GM19035 (cell line): Measurements from ENCODE around the gene ANO6.
"Not testable (repeated sequence)": the region's sequence is repeated elsewhere in the genome, so short reads cannot be mapped to it uniquely, and the experiment has no call there.

Experiments
- ATAC-seq: cut with Tn5 transposase; IDR thresholded peaks from one replicate; pipeline ENCODE4 v1.9.1; 2021; ENCODE audit not compliant: unreplicated experiment

Gene ANO6

DNA sequence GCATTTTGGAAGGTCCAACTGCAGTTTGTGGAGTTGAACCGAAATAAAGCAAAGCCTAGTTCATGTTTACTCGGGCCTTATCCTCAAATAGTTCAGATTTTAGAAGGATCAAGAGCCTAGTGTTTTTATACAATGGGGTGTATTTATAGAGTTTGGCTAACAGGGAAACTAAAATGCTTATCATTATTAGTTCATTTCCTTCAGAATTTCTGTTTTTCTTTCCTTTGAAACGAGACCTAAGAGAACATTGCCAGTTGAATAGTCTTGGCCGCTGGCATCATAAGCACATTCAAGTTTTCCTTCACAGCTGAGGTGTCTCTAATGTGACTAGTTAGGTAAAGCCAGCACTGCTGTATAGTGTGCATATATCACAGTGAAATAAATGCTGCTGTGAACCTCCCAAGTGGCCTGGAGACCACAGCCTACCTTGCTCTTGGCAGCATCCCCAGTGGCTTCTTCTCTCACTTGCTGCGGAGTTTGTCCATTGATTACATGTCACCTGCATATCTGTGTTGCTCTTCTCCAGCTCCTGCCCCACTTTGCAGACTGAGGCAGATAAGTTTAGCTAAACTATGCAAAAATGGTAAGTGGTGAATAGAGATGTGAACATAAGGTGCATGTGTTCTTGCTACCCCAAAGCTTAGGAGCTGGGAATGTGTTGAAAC, 88.8 kb downstream of the ANO6 start:
- ATAC-seq = no peak

DNA sequence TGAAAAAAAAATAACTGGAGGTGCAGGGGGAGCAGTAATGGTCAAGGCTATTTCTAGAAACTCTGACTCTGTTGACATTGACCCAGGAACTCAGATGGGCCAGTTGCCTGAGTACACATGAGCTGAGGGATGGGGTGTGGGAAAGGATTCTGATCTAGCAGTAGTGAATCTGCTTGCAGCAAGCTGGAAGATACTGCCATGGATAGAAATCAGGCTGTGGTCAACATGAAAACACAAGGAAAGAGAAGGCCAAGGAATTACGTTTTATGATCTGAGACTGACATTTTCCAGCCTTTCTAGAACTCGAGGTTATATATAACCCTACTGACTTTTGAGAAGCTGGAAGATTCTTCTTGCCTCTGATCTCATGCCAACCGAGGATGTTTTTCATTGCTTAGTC, 90.0 kb downstream of the ANO6 start:
- no peak for ATAC-seq

DNA sequence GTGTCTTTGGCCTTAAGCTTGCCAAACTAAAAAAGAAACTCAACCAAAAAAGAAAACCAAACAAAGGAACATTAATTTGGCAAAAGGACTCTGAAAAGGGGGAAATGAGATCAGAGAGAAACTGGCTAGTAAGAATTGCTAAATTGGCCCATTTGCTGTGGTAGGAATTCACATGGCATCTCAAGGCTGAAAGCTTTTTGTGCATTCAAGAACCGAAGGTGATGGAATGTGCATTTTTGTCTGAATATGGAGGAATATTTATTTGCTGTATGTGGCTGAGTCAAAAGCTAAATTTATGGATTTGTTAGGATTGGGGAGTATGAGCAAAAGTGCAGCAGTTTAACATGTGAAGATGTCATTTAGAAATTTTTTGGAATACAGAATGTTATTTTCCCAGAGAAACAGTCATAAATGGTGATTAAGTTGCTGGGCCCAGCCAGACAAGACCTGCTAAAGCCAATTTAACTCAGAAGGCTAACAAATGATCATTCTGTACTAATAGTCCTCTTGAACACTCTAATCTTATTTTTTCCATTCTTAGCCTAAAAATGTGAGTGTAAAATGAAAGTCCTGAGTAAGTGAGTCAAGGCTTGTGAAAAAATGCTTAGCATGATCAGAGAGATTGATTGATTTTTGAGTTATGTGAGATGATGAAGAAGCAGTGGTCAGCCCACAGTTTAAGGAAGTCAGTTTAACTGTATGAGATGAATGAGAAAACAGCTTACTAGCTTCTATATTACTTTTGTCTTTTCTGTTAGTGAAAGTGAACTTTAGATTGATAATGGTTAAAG, 94.1 kb downstream of the ANO6 start:
- ATAC-seq = no peak

DNA sequence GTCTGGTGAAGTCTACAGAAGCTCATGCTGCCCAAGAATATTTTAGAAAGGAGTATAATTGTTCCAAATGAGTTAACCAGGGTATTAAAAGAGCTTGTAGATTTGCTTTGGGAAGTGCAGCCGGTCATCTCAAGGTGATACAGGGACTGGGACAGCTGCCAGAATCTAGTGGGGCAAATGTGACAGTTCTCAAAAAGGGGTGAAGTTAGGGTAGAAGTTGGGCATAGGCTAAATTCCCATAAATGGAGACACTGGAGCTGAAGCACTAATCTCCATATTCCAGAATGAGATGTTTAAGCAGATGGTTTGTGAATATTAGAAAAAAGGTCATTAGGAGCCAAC, 94.7 kb downstream of the ANO6 start:
- no peak for ATAC-seq

DNA sequence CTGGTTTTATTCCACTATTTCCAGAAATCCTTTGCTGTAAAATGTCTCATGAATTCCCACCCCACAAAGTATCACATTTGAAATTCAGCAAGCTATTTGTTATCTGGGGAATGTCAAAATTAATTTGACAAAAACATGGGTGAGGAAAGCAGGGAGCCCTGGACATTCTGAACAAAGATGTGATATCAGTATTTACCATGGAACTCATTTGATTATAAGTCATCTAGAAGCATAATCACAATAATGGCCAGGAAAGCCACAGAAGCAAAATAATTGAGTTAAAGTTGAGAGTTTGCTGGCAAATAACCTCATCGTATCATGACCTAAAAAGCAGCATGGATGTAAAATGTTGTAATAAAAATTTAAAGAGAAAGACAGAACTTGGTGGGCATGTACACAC, 96.1 kb downstream of the ANO6 start:
- ATAC-seq = no peak

DNA sequence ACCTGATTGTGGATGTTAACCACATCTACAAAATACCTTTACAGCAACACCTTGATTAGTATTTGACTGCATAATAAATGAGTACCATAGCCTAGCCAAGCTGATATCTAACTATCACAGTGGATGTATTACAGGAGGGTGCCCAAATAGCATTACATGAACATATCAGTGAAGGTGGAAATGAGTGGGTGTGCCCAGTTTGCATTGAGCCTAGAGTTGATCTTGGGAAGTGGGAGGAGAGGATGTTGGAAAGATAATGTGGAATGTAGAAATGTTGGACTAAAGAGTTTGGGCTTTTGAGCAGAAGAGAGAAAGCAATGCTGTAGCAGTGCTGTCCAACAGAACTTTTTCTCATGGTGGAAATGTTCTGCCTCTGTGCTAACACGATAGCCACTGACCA, 98.9 kb downstream of the ANO6 start:
- no peak for ATAC-seq

DNA sequence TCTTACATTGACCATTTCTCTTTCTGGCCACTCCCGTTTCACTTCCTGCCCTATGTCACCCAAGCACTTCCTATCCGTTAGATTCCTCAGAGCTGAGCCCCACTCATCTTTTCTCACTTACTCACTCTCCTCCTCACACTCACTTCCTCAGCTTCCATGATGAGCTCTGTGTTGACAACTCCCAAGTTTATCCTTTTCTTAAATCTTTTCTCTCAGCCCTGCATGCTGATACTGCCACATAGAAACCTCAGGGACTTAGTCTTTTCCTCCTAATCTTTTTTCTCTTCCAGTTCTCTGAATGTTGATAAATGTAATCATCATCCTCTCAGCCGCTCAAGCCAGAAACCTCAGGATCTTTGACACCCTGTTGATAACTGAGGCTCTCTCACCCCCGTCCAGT, 99.6 kb downstream of the ANO6 start:
- ATAC-seq = no peak

DNA sequence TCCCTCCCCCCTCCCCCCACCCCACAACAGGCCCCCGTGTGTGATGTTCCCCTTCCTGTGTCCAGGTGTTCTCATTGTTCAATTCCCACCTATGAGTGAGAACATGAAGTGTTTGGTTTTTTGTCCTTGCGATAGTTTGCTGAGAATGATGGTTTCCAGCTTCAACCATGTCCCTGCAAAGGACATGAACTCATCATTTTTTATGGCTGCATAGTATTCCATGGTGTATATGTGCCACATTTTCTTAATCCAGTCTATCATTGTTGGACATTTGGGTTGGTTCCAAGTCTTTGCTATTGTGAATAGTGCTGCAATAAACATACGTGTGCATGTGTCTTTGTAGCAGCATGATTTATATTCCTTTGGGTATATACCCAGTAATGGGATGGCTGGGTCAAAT, 101.4 kb downstream of the ANO6 start:
- not testable (repeated sequence) for ATAC-seq

DNA sequence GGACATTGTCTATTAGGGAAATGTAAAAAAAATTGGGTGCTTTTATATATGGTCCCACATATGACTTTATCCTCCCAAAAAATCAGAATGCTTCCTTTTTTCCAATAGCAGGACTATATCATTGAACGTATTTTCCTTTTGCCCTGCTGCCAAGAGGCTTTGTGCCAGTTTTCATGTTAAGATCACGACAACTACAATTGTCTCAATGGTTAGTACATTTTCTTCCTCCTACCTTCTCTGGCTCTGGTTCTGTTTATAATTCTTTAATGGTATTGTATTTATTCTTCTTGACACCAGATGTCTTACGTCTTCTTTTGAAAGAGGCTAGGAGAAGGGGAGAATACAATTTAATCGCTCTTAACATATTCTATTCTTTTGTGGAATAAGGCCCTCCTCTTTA, 106.9 kb downstream of the ANO6 start:
- ATAC-seq = no peak

DNA sequence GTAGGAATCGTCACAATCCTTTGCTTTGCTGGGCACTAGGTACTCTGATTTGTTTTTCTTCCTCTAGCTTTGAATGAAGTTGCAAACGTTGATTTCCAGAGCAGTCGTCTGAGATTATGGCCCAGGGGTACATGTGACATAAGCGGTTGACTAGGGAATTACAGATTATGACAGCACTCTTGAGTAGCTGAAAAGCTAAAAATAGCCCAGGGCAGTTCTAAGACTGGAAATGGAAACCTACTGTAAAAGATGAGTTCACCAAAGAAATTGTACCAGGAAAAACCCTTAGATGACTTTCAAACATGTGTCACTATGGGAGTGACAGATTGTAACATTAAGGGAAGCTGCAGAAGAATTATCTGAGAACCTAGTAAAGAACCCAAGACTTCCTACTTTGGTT, 108.5 kb downstream of the ANO6 start:
- ATAC-seq = no peak

DNA sequence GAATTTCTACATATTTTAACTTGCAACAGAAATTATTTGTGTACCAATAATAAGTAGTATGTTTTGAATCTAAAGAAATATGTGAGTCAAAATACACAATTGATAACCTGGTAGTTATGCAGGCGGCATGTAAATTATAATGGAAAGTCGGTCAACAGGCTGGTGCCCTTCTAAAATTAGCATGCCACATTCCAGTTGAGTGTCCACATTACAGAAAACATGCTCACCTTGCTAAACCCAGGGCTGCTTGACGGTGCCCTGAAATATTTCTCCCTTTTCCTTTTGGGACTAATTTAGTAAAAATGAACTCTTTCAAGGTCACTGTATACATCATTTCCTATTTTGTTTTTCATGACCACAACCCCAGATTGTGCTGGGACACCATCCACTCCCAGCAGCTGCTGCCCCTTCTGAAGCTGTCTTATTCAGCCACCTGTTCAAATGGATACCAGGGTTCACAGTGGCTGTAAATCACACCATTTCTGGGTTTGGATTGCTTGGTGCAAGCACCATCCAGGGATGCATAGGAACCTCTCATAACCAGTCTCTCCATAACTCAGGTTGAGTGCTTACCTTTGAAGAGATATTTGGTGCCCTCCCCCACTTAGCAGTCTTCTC, 110.6 kb downstream of the ANO6 start:
- ATAC-seq = no peak

DNA sequence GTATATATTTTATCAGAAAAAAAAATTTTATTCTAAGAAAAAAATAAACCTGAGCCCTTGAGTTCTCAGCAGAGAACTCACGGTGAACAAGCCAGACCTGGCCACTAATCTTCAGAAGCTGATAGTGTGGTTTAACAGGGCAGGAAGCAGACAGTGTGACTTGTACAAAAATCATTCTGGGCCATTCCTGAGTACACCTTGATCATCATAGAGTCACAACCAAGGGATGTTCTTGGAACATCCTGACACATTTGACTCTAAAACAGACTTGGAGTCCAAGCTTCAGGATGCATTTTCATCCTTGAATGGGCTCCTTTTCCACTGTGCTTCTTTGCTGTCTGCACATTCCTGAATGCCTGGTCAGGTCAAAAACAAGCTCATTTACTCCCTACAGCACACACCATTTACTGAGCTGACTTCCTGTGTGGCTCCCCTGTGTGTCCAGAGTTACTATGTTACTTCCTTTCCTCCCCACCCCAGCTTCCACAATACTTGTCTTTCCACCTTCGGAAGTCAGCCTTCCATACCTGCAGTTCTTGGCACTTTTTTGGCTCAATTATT, 112.0 kb downstream of the ANO6 start:
- no peak for ATAC-seq

DNA sequence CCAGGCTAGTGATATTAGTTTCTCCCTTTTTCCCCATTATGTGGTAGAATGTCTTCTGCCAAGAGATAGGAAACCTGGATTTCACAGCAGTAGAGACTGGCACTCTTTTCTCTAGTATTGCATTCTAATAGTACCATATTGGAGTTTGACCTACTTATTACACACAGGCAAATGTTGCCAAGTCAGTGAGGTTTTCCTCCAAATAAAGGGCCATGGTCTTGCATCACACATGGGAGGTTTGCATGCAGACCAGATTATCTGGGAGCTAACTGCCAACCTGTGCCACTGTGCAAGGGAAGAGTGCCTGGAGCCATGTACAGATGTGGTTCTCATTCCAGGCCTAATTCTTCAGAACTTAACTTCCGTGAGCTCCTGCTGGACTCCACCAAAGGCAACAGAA, 113.3 kb downstream of the ANO6 start:
- ATAC-seq = no peak

DNA sequence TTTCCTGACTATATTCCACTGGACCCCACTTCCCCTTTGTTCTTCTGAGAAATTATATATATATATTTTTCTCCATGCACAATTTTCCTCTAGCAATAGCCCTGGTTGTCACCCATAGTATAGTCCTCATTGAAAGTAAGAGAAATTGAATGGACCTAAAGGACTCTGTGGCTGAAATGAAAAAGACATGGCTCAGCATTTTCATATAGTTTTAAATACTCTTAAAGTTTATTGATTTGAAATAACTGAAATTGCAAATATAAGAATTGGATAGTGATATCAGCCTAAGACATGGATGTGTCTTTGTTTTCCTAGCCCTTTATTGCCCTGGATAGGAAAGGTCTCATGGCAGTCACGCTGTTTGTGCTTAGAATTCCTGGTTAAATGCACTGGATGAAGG, 113.8 kb downstream of the ANO6 start:
- ATAC-seq = no peak

DNA sequence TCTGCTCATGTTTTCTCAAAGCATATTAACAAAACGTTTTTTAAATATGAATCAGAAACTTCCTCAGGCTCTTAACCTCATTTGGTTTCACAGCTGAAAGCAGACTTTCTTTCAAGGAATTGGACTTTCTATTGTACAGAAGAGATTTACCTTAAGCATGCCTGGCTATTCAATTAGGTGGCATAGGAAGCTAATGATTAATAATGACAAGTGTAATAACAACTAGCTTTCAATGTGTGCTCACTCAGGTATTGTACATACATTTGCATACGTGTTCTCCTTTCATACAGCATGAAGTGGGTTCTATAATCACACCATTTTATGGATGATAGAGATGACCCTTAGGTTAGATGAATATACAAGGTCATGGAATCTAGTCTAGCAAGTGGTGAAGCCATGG, 115.7 kb downstream of the ANO6 start:
- no peak for ATAC-seq

DNA sequence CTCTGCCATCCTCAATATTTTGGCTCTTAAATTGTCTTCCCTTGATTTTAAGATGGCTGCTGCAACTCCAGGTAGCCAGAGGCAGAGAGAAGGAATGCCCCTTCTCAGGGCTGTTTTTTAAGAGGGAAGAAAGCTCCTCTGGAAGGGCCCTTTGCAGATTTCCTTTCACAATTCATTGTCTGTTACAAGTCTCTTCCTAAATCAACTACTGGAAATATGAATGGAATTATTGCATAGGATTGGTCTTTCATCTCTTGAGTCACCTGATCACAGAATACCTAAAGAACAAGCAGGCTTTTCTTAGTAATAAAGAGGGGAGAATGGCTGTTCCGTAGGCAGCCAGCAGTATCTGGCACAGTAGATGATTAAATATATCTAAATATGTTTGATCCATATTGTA, 118.5 kb downstream of the ANO6 start:
- ATAC-seq = no peak

DNA sequence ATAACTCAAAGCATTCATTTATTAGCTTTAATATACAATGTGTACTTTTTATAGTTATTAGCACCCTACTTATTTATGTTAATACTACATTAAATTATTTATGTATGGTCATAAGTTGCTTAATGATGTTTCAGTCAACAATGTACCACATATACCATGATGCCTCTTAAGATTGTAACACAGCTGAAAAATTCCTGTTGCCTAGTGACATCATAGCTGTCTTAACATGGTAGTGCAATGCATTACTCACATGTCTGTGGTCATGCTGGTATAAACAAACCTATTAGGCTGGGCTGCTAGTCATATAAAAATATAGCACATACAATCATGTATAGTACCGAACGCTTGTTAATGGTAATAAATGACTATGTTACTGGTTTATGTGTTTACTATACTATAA, 120.4 kb downstream of the ANO6 start:
- ATAC-seq = no peak

DNA sequence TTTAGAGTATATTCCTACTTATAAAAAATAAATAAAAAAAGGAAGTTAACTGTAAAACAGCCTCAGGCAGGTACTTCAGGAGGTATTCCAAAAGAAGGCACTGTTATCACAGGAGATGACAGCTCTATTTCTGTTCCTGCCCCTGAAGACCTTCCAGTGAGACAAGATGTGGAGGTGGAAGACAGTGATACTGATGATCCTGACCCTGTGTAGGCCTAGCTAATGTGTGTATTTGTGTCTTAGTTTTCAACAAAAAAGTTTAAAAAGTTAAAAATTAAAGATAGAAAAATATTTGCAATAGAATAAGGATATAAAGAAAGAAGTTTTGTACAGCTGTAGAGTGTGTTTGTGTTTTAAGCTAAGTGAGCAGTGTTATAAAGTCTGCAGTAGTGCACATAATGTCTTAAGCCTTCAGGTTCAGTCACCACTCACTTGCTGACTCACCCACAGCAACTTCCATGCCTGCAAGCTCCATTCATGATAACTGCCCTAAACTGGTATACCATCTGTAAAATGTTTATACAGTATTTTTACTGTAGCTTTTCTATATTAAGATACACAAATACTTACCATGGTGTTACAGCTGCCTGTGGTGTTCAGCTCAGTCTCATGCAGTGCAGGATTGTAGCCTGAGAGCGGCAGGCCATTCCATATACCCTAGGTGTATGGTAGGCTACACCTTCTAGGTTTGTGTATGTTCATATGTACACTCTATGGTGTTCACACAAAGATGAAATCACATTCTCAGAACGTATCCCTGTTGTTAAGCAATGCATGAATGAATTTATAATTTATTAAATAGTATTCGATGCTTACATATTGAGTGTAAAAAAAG, 121.1 kb downstream of the ANO6 start:
- ATAC-seq = no peak

DNA sequence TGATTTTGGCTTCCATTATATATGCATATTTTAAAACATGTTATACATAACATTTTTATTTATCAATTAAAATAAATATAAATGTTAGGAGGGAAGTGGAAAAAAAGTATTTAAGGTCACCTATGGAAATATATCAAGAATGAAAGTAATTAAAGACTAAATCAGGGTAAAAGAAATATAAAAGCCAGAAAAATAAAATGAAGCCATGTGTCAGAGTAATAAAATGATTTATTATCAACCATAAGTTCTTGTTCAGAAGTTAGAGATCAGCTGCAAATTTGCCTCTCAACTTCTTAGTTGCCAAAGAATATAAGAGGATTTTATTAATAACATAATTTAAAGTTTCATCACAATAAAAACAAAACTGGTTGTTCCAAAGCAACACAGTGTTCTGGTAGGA, 121.9 kb downstream of the ANO6 start:
- ATAC-seq = no peak

DNA sequence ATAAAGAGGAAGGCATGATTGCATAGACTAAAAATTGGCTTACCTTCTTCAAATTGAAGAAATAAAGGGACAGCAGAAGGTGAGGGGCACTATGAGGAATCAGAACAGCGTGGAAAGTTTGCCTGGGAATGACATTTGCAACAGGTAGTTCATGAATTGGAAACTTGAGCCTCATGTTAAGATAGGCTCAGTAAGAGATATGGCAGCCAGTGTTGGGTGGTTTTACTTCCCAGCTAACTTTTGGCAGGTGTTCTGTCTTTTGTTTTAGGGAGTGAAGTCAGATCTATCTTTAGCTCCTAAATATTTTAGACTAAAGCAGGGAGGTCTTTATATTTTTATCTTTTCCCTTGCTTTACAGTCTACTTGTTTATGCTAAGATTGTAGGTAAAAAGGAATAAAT, 122.4 kb downstream of the ANO6 start:
- no peak for ATAC-seq

DNA sequence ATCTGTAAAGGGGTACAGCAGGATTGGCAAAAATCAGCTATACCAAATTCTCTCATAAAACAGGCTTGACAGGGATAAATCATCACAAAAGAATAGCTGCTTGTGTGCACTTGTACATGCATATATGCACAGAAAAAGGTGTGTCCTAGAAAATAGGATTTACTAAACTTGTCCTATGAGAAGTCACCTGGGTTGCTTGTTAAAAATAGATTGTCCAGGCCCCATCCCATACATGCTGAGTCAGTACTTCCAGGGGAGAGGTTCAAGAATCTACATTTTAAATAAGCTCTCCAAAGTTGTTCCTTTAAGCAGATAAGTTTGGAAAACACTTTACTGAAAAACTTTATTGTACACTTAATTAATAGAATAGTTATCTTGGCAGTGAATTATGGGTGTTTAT, 123.1 kb downstream of the ANO6 start:
- no peak for ATAC-seq
